ENCODE results near the gene SSX2IP.
"Not testable (repeated sequence)": the region's sequence is repeated elsewhere in the genome, so short reads cannot be mapped to it uniquely, and the experiment has no call there.

The SSX2IP gene, protein sequence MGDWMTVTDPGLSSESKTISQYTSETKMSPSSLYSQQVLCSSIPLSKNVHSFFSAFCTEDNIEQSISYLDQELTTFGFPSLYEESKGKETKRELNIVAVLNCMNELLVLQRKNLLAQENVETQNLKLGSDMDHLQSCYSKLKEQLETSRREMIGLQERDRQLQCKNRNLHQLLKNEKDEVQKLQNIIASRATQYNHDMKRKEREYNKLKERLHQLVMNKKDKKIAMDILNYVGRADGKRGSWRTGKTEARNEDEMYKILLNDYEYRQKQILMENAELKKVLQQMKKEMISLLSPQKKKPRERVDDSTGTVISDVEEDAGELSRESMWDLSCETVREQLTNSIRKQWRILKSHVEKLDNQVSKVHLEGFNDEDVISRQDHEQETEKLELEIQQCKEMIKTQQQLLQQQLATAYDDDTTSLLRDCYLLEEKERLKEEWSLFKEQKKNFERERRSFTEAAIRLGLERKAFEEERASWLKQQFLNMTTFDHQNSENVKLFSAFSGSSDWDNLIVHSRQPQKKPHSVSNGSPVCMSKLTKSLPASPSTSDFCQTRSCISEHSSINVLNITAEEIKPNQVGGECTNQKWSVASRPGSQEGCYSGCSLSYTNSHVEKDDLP

DNA sequence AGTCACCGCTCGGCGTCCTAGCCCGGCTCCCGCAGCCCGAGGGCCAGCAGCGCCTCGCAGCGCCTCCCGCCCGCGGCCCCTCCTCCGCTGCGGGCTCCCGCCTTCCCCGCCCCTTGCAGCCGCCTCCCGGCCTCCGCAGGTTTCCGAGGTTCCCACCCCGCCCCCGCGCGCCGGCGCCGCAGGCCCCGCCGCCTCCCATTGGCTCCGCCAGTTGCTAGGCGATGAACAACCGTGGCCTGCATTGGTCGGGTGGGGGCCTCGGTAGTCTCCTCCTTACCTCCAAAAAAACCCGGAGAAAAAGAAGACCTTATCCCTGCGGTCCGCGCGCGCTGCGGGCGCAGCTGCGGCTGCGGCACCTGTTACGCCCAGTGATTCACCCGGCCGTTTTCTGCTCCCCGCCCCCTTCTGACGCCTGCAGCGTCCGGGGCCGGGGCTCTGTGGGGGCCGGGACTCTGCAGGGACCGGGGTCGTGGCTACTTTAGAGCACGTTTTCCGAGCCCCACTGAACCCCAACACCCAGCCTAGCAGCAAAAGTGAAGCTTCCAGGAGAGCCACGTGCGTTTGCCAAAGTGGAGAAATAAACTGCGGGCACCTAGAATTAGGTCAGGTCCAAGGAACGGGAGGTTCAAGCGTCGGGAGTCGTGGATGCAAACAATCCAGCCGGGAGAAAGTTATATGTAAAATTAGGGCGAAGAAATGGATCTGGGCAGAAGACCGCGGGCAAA lies at the start of gene SSX2IP:
SSX2IP (minus strand) TSS at position 65 of the 725 bp plus-strand sequence. CDS start 19,242 bp downstream, outside the sequence.
- peaks cover 45% of the 10 kb centered on the region for H3K4me1 ChIP-seq
- peak within 1 kb of the TSS; percentile 83 for H3K9ac ChIP-seq
- H3K27ac ChIP-seq: peak within 1 kb of the TSS; percentile 85
- TF ChIP-seq Cebpa-rat (IDR thresholded peaks at IDR 0.05): no peak
- no peaks in the 10 kb centered on the region for H3K27me3 ChIP-seq
- H4K20me1 ChIP-seq: peaks cover 20% of the 10 kb centered on the region; the same call in 1 of the 2 replicates
- H3K9me3 ChIP-seq: peaks cover 11% of the 10 kb centered on the region
- no peaks in the 10 kb centered on the region for H3K36me3 ChIP-seq
- peak within 1 kb of the TSS; percentile 79 for H3K4me3 ChIP-seq
- peak within 1 kb of the TSS; percentile 82 for H3K4me2 ChIP-seq

DNA sequence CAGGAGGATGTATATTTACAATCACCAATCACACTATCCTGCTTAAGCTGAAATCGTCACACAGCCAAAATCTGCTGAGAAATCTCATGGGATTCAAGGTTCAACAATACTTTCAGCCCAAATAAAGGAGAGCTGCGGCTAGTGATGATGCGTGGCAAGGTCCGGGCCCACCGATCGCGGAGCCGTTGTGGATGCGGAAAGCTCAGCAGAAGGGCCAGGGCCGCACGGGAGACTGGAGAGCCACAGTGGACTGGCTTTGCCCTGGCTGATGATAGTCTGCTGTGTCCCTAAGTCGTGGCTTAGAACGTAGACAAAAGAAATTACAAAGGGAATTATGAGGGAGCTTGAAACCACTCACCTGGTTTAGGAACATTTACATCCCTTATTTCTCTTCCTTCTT lies 48.0 kb upstream of the SSX2IP start:
- H3K9me3 ChIP-seq: no peaks in the 10 kb centered on the region
- H4K20me1 ChIP-seq: no peaks in the 10 kb centered on the region
- H3K36me3 ChIP-seq: no peaks in the 10 kb centered on the region
- H3K9ac ChIP-seq: no peak overlapping the region
- no peak for TF ChIP-seq Cebpa-rat (IDR thresholded peaks at IDR 0.05)
- H3K4me3 ChIP-seq: no peak overlapping the region
- no peak overlapping the region for H3K4me2 ChIP-seq
- no peaks in the 10 kb centered on the region for H3K4me1 ChIP-seq
- H3K27me3 ChIP-seq: no peaks in the 10 kb centered on the region
- H3K27ac ChIP-seq: no peak overlapping the region

GRCh38 chr1:84737590-84737989 lies 47.3 kb upstream of the SSX2IP start:
- Histone ChIP-seq H3K27ac (no peak overlapping the region), H3K4me3 (no peak overlapping the region)
- no peak for TF ChIP-seq Cebpa-rat (IDR thresholded peaks at IDR 0.05)

GRCh38 chr1:84736944-84737343 lies 46.7 kb upstream of the SSX2IP start:
- no peaks in the 10 kb centered on the region for H3K36me3 ChIP-seq
- H3K9me3 ChIP-seq: peaks cover 5% of the 10 kb centered on the region; the same call in 1 of the 2 replicates
- H4K20me1 ChIP-seq: no peaks in the 10 kb centered on the region
- no peak overlapping the region for H3K4me2 ChIP-seq
- no peaks in the 10 kb centered on the region for H3K4me1 ChIP-seq
- H3K9ac ChIP-seq: no peak overlapping the region
- H3K27me3 ChIP-seq: no peaks in the 10 kb centered on the region
- no peak overlapping the region for H3K4me3 ChIP-seq
- H3K27ac ChIP-seq: no peak overlapping the region
- no peak for TF ChIP-seq Cebpa-rat (IDR thresholded peaks at IDR 0.05)

More at GRCh38 chr1:84737590-84737989, 47.3 kb upstream of the SSX2IP start:
- H3K4me2 ChIP-seq: no peak overlapping the region
- H3K27me3 ChIP-seq: no peaks in the 10 kb centered on the region
- no peaks in the 10 kb centered on the region for H4K20me1 ChIP-seq
- H3K9ac ChIP-seq: no peak overlapping the region
- no peaks in the 10 kb centered on the region for H3K4me1 ChIP-seq
- no peaks in the 10 kb centered on the region for H3K36me3 ChIP-seq
- no peaks in the 10 kb centered on the region for H3K9me3 ChIP-seq

DNA sequence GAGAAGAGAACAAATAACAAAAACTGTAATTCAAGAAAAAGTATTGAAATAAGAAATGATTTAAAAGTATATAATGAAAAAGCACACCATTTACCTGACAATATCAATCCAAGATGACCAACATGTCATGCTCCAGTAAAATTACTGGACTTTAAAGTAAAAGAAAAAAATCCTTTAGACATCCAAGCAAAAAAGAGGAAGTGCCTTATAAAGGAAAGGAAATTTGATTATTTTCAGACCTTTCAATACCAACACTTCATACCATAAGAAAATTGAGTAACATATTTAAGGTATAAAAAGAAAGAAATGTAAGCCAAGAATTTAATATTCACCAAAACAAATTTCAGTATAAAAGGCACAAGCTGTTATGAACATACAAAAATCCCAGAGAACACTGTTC lies 46.2 kb upstream of the SSX2IP start:
- Histone ChIP-seq H4K20me1 (no peaks in the 10 kb centered on the region), H3K27me3 (no peaks in the 10 kb centered on the region), H3K4me1 (no peaks in the 10 kb centered on the region), H3K36me3 (no peaks in the 10 kb centered on the region), H3K4me3 (no peak overlapping the region), H3K4me2 (no peak overlapping the region), H3K9me3 (peaks cover 10% of the 10 kb centered on the region; the same call in 1 of the 2 replicates), H3K27ac (no peak overlapping the region), H3K9ac (no peak overlapping the region)
- TF ChIP-seq Cebpa-rat (IDR thresholded peaks at IDR 0.05): no peak

DNA sequence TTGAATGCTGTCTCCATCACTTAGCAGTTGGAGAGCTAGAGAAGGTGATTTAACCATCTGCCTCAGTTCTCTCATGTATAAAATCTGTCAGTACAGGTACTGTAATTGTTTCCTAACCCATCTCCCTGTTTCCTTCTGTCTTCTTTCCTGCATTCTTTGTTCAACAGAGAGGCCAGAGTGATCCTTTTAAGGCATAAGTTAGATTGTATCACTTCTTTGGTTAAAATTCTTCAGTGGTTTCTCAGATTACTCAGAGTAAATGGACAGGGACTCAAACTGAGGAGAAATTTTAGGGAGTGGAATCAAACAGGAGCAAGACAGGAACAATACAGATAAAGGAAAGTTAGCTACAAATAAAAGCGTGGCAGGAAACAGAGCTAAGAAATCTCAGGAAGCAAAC lies 45.2 kb upstream of the SSX2IP start:
- Histone ChIP-seq H3K27me3 (no peaks in the 10 kb centered on the region), H3K4me3 (no peak overlapping the region), H3K4me2 (no peak overlapping the region), H3K36me3 (no peaks in the 10 kb centered on the region), H4K20me1 (no peaks in the 10 kb centered on the region), H3K4me1 (no peaks in the 10 kb centered on the region), H3K27ac (no peak overlapping the region), H3K9me3 (peaks cover 10% of the 10 kb centered on the region; the same call in 1 of the 2 replicates), H3K9ac (no peak overlapping the region)
- no peak for TF ChIP-seq Cebpa-rat (IDR thresholded peaks at IDR 0.05)

GRCh38 chr1:84732520-84732919 lies 42.3 kb upstream of the SSX2IP start:
- no peak overlapping the region for H3K27ac ChIP-seq
- H3K9ac ChIP-seq: no peak overlapping the region
- H3K36me3 ChIP-seq: no peaks in the 10 kb centered on the region
- no peak for TF ChIP-seq Cebpa-rat (IDR thresholded peaks at IDR 0.05)
- no peaks in the 10 kb centered on the region for H3K4me1 ChIP-seq
- no peaks in the 10 kb centered on the region for H4K20me1 ChIP-seq
- peaks cover 10% of the 10 kb centered on the region; the same call in 1 of the 2 replicates for H3K9me3 ChIP-seq
- no peak overlapping the region for H3K4me3 ChIP-seq
- no peak overlapping the region for H3K4me2 ChIP-seq
- H3K27me3 ChIP-seq: no peaks in the 10 kb centered on the region

DNA sequence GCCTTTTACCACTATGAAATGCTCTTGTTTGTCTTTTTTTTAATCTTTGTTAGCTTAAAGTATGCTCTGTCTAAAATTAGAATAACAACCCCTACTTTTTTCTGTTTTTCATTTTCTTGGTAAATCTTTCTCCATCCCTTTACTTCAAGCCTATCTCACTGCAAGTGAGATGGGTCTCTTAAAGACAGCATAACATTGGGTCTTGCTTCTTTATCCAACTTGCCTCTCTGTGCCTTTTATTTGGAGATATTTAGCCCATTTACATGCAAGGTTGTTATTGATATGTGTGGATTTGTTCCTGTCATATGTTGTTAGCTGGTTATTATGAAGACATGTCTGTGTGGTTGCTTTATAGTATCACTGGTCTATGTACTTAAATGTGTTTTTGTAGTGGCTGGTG lies 41.3 kb upstream of the SSX2IP start:
- Histone ChIP-seq H3K27me3 (no peaks in the 10 kb centered on the region), H3K36me3 (no peaks in the 10 kb centered on the region), H3K4me1 (no peaks in the 10 kb centered on the region), H4K20me1 (no peaks in the 10 kb centered on the region), H3K4me2 (no peak overlapping the region), H3K27ac (no peak overlapping the region), H3K9ac (no peak overlapping the region), H3K9me3 (peaks cover 10% of the 10 kb centered on the region; the same call in 1 of the 2 replicates), H3K4me3 (no peak overlapping the region)
- TF ChIP-seq Cebpa-rat (IDR thresholded peaks at IDR 0.05): no peak

- H3K4me1 ChIP-seq, H3K27ac ChIP-seq, H3K4me3 ChIP-seq, H3K4me2 ChIP-seq, H3K9me3 ChIP-seq, H3K27me3 ChIP-seq, H3K36me3 ChIP-seq, H4K20me1 ChIP-seq, H3K9ac ChIP-seq: not testable (repeated sequence)
Measured at GRCh38 chr1:84727711-84728110, 37.5 kb upstream of the SSX2IP start.
